T-cell (primary cell): ENCODE data around the gene NDST3. TPM values are rescaled to one million over a fixed set of nuclear protein-coding genes. Genes with fewer than 3 reads are reported as not detected.
A peak's percentile ranks its signal among the peaks of the same experiment; 100 is the strongest.

Experiments used
- ATAC-seq, 4 experiments: fragments of 200-7000 bp in 3 of 4; fragments of 150-1000 bp in 1 of 4; cut with Tn5 transposase; replicated peaks in 1 of 4; 1 replicate in 3 of 4; 2 replicates in 1 of 4; pipeline ENCODE4 v1.10.0; 2021; ENCODE audit warnings: moderate library complexity in 3 of 4, mild to moderate bottlenecking in 2 of 4, moderate number of reproducible peaks in 1 of 4
- CTCF ChIA-PET, 2 donors: fragments of 300-600 bp; sonication (Branson Sonifier 250); formaldehyde crosslinking; loops; one replicate each; lab custom pipeline; 2022; ENCODE audit warnings: antibody characterized with exemption in 2 of 2; lab: Charles Lee
- POLR2A ChIA-PET, 2 donors: fragments of 300-600 bp; sonication (Branson Sonifier 250); formaldehyde crosslinking; loops; one replicate each; lab custom pipeline; 2022; ENCODE audit warnings: antibody characterized with exemption in 2 of 2; lab: Charles Lee
- DNase-seq, 35 experiments: peaks; one replicate each; pipeline versions ENCODE4 v3.0.0 to v3.0.0-alpha.2; 2013 to 2023
- H3K27ac ChIP-seq: one replicate; pipeline ENCODE4 v1.5.1; 2013; ENCODE audit warnings: low read length
- H3K27me3 ChIP-seq, 2 experiments: replicated peaks in 1 of 2; 1 replicate in 1 of 2; 2 replicates in 1 of 2; pipeline versions ENCODE4 v1.6.1 to v1.7.0; 2013; ENCODE audit warnings: low read length in 1 of 2, mixed read lengths in 1 of 2; ENCODE audit not compliant: control insufficient read depth in 2 of 2, insufficient read depth in 2 of 2; ENCODE audit errors: extremely low read depth in 1 of 2
- H3K36me3 ChIP-seq, 2 donors: 1 replicate in 1 of 2; 2 replicates in 1 of 2; pipeline versions ENCODE4 v1.6.1 to v1.7.0; 2013; ENCODE audit warnings: low read length in 1 of 2; ENCODE audit not compliant: control insufficient read depth in 2 of 2, insufficient read depth in 1 of 2; ENCODE audit errors: extremely low read depth in 1 of 2
- H3K4me1 ChIP-seq, 2 experiments: 1 replicate in 1 of 2; 2 replicates in 1 of 2; pipeline versions ENCODE4 v1.6.1 to v1.7.0; 2013; ENCODE audit warnings: low read length in 2 of 2, mixed read lengths in 1 of 2; ENCODE audit not compliant: insufficient read depth in 2 of 2, control insufficient read depth in 1 of 2; ENCODE audit errors: extremely low read depth in 1 of 2
- H3K4me3 ChIP-seq, 2 donors: 1 replicate in 1 of 2; 2 replicates in 1 of 2; pipeline versions ENCODE4 v1.5.1 to v1.7.0; 2013; ENCODE audit warnings: mild to moderate bottlenecking in 2 of 2, low read length in 1 of 2, moderate library complexity in 1 of 2; ENCODE audit not compliant: control insufficient read depth in 1 of 2; ENCODE audit errors: extremely low read depth in 1 of 2
- H3K9me3 ChIP-seq: 2 replicates; pipeline ENCODE4 v1.7.0; 2013
- H3K27ac Mint-ChIP-seq, 2 donors: one replicate each; pipeline ENCODE4 v1.8.0; 2020 to 2021; ENCODE audit warnings: mild to moderate bottlenecking in 2 of 2, mixed read lengths in 2 of 2
- H3K27me3 Mint-ChIP-seq, 2 donors: one replicate each; pipeline ENCODE4 v1.8.0; 2021 to 2022; ENCODE audit warnings: mixed read lengths in 2 of 2
- H3K36me3 Mint-ChIP-seq: one replicate; pipeline ENCODE4 v1.8.0; 2021; ENCODE audit warnings: mixed read lengths
- H3K4me1 Mint-ChIP-seq, 3 donors: one replicate each; pipeline ENCODE4 v1.8.0; 2020 to 2022; ENCODE audit warnings: mixed read lengths in 3 of 3, mild to moderate bottlenecking in 1 of 3
- H3K4me3 Mint-ChIP-seq, 3 donors: one replicate each; pipeline ENCODE4 v1.8.0; 2020 to 2022; ENCODE audit warnings: mild to moderate bottlenecking in 3 of 3, mixed read lengths in 3 of 3, moderate library complexity in 3 of 3
- H3K9me3 Mint-ChIP-seq, 3 donors: one replicate each; pipeline ENCODE4 v1.8.0; 2020 to 2022; ENCODE audit warnings: mixed read lengths in 3 of 3
- WGBS: methylation state at CpG from one replicate; pipeline ENCODE4 v1.1.5; 2013; ENCODE audit warnings: missing lambda C conversion rate; ENCODE audit not compliant: insufficient coverage; 5-methylcytosine and 5-hydroxymethylcytosine counted together
- total RNA-seq, 35 experiments: library from RNA in 6 of 35; stranded (reverse) in 6 of 35; fragments of 120-200 nt in 1 of 35; gene quantifications; one replicate each; pipeline versions ENCODE4 v1.2.1 to v1.2.4 and lab custom pipeline; 2013 to 2026

NDST3 gene
- total RNA-seq, 5 donors from 2014 or later (not counting 1 experiment from before 2014, with no cell fraction given) = not detected

DNA sequence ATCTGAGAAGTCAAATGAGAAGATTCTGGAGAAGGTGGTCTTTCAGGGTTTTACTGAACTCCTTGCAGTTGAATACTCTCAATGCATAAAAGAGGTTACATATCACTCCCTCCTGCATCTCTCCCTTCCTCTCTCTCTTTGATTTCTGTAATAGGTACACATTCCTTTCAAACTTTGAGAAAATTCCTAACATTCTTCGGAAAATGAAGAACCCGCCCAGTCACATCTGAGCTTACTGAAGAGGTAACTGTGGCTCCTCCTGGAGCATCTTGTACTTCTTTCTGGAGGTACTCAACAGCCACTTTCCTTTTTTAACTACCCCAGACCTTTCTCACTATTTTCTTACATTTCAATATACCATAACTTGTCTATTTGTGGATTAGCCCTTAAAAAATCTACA is 24.7 kb downstream of the NDST3 start:
- Mint-ChIP-seq H3K4me1 (no peaks in the 10 kb centered on the region), H3K27ac (no peak overlapping the region), H3K4me3 (no peak overlapping the region), H3K36me3 (no peaks in the 10 kb centered on the region), H3K27me3 (no peaks in the 10 kb centered on the region), H3K9me3 (no peaks in the 10 kb centered on the region)
- no peak for DNase-seq
- ChIA-PET CTCF (no interaction called here), POLR2A (no interaction called here)
- Histone ChIP-seq H3K4me3 (no peak overlapping the region), H3K36me3 (no peaks in the 10 kb centered on the region), H3K4me1 (no peaks in the 10 kb centered on the region), H3K27ac (no peak overlapping the region), H3K9me3 (no peaks in the 10 kb centered on the region), H3K27me3 (no peaks in the 10 kb centered on the region)
- ATAC-seq = no peak
- no CpG with 5 or more reads among the region's 2 CpGs for WGBS

DNA sequence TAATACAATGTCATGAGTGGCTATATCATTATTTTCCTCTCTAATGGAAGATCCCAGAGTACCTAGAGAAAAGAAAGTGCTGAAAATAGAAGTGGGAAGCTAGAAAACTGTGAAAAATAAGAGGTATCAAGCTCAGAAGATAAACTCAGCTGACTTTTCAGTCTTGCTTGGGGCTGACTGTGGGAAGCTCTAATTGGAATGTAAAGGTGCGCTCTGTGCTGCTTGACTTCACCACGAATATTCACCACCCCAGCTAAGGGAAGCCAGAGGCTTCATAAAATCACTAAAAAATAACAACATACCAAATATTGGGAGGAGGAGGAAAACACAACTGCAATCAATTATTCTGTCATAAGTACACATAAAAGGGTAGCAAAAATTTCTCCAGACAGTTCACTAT is 25.1 kb downstream of the NDST3 start:
- no peaks in the 10 kb centered on the region for H3K4me1 Mint-ChIP-seq
- H3K27me3 Mint-ChIP-seq = no peaks in the 10 kb centered on the region
- no peaks in the 10 kb centered on the region for H3K27me3 ChIP-seq
- ChIA-PET POLR2A (no interaction called here), CTCF (no interaction called here)
- no peaks in the 10 kb centered on the region for H3K9me3 Mint-ChIP-seq
- H3K27ac ChIP-seq = no peak overlapping the region
- H3K9me3 ChIP-seq = no peaks in the 10 kb centered on the region
- no peak for DNase-seq
- no peak overlapping the region for H3K27ac Mint-ChIP-seq
- H3K4me3 ChIP-seq = no peak overlapping the region
- no peaks in the 10 kb centered on the region for H3K36me3 ChIP-seq
- no peaks in the 10 kb centered on the region for H3K4me1 ChIP-seq
- ATAC-seq = no peak
- no peaks in the 10 kb centered on the region for H3K36me3 Mint-ChIP-seq
- H3K4me3 Mint-ChIP-seq = no peak overlapping the region
- no CpG with 5 or more reads among the region's 2 CpGs for WGBS

DNA sequence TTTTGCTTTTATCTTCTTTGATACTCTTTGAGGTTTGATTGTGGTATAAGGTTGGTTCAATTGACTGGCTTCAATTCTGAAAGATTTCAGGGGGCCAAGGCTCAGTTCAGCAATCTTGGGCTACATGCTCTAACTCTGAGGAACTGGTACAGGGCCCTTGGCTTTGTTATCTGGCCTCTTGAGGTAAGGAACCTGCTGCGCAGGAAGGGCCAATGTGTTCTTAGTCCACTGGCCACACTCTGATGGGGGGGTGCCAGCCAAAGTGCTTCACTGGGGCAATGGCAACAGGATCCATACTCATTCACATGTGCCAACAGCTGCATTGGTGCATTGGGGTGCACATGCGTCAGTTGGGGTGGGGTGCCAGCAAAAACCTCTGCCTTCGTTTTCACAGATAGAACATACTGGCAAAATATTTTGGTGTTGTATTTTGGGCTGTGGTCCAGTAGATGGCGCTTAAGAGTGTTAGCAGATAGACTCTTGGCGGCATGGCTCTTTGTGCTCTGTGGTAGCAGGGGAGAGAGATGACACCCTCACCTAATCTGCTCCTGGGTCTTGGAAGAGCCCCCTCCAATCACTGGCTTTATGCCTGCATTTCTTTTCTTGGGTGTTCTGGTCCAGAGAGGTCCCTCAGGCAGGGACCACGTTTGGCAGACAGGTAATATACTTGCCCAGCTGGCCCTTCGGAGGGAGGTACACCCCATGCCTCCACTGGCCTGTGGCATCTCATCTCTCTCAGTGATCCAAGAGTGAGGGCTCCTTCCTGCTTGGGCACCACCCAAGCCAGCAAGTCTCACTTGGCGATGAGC is 42.9 kb downstream of the NDST3 start:
- Mint-ChIP-seq H3K4me3 (no peak overlapping the region), H3K4me1 (no peaks in the 10 kb centered on the region), H3K9me3 (peaks cover 0 to 4% (median 3%) of the 10 kb centered on the region in 3 donors), H3K27me3 (peaks cover 0 to 3% of the 10 kb centered on the region in 2 donors), H3K36me3 (no peaks in the 10 kb centered on the region), H3K27ac (no peak overlapping the region)
- ChIA-PET POLR2A (no interaction called here), CTCF (no interaction called here)
- Histone ChIP-seq H3K4me3 (no peak overlapping the region), H3K36me3 (no peaks in the 10 kb centered on the region), H3K27ac (no peak overlapping the region), H3K9me3 (no peaks in the 10 kb centered on the region), H3K27me3 (peaks cover 0 to 4% of the 10 kb centered on the region in 2 experiments), H3K4me1 (no peaks in the 10 kb centered on the region)
- 87% methylated on average over 4 of the region's 8 CpGs for WGBS
- ATAC-seq (no peak), DNase-seq (peak in 1 of 35 experiments; percentile 6)

DNA sequence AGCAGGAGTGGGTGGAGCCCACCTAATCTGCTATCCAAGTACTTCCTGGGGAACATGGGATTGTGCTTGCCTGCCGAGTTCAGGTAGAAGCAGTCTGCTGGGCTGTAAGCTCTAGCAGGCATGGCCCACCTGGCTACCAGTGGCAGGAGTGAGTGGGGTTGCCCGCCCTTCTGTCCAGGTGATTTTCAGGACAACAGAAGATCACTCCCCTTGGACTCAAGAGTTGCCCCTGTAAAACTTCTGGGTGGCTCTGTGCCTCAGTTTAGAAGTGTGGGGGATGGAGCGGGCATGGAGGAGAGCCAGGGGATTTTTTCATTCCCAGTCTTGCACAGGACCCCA is 43.5 kb downstream of the NDST3 start:
- ATAC-seq (no peak), DNase-seq (no peak)
- no peak overlapping the region for H3K27ac Mint-ChIP-seq
- 80% methylated on average over 2 of the region's 3 CpGs for whole genome bisulfite sequencing
- peaks cover 0 to 4% (median 3%) of the 10 kb centered on the region in 3 donors for H3K9me3 Mint-ChIP-seq
- Histone ChIP-seq H3K9me3 (no peaks in the 10 kb centered on the region), H3K36me3 (no peaks in the 10 kb centered on the region), H3K4me3 (no peak overlapping the region), H3K27ac (no peak overlapping the region), H3K27me3 (peaks cover 0 to 4% of the 10 kb centered on the region in 2 experiments), H3K4me1 (no peaks in the 10 kb centered on the region)
- H3K4me1 Mint-ChIP-seq = no peaks in the 10 kb centered on the region
- H3K27me3 Mint-ChIP-seq = peaks cover 0 to 3% of the 10 kb centered on the region in 2 donors
- ChIA-PET POLR2A (no interaction called here), CTCF (no interaction called here)
- H3K4me3 Mint-ChIP-seq = no peak overlapping the region
- H3K36me3 Mint-ChIP-seq = no peaks in the 10 kb centered on the region

DNA sequence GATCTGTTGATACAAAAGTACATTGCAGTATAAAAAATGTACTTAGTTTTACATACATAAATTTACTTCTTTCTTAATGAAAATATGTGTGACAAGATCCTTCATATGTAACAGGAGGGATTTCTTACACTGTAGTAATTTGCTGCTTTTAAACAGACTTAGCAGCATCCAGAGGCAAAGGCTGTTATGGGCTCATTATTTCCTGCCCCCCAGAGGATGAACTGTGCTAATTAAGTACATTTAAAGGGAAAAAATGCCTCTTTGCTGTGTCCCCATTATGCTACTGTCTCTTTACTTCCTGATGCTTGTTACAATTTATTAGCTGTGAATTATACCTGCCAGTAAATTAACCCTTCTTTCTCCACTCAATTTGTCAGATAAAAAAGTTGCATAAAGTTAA is 47.1 kb downstream of the NDST3 start:
- DNase-seq (no peak), ATAC-seq (no peak)
- Mint-ChIP-seq H3K27ac (no peak overlapping the region), H3K4me1 (no peaks in the 10 kb centered on the region), H3K27me3 (no peaks in the 10 kb centered on the region), H3K9me3 (no peaks in the 10 kb centered on the region), H3K4me3 (no peak overlapping the region), H3K36me3 (no peaks in the 10 kb centered on the region)
- POLR2A ChIA-PET = no interaction called here
- CTCF ChIA-PET = no interaction called here
- Histone ChIP-seq H3K27ac (no peak overlapping the region), H3K27me3 (peaks cover 0 to 4% of the 10 kb centered on the region in 2 experiments), H3K4me3 (no peak overlapping the region), H3K4me1 (no peaks in the 10 kb centered on the region), H3K36me3 (no peaks in the 10 kb centered on the region), H3K9me3 (no peaks in the 10 kb centered on the region)

DNA sequence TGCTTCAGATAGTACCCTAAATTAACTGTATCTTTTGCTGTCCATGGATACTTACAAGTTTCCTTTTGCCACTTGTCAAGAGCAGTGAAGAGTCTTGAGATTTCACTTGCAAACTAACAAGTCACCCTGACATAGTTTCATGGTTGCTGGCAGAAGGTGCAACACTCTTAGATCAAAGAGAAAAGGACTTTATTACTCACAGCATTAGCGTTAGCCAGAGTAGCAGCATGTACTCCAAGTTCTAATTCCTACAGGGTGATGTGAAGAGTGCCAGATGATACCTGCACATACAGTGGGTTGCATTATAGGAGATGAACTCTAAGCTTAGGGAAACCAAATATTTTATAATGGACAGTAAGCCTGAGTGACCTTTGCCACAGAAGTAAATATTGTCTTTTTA is 47.9 kb downstream of the NDST3 start:
- ATAC-seq (no peak), DNase-seq (no peak)
- CTCF ChIA-PET = no interaction called here
- POLR2A ChIA-PET = no interaction called here
- Mint-ChIP-seq H3K4me1 (no peaks in the 10 kb centered on the region), H3K9me3 (no peaks in the 10 kb centered on the region), H3K27ac (no peak overlapping the region), H3K36me3 (no peaks in the 10 kb centered on the region), H3K4me3 (no peak overlapping the region), H3K27me3 (no peaks in the 10 kb centered on the region)
- H3K27ac ChIP-seq = no peak overlapping the region
- H3K4me1 ChIP-seq = no peaks in the 10 kb centered on the region
- H3K4me3 ChIP-seq = no peak overlapping the region
- peaks cover 0 to 4% of the 10 kb centered on the region in 2 experiments for H3K27me3 ChIP-seq
- H3K9me3 ChIP-seq = no peaks in the 10 kb centered on the region
- no peaks in the 10 kb centered on the region for H3K36me3 ChIP-seq
- WGBS = no CpG with 5 or more reads among the region's 1 CpG

DNA sequence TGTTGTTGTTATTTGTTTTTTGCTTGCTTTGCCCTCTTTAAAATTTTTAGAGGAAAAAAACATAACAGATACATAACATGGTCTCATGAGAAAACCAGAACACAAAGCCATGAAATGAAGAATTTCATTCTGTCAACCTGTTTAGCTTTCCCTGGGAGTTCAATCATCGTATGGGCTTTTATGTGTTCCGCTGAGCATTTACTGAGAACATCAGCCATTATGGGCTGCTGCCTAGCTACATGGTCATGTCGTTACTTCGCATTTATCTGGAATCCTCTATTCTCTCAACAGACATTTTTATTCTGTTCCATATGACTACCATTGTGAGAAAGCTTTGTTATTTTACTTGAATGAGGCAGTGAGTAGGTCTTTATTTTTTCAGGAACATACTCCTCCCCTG is 51.4 kb downstream of the NDST3 start:
- WGBS = 100% methylated on average over 2 of the region's 4 CpGs

More for the DNA sequence above, 51.4 kb downstream of the NDST3 start:
- Mint-ChIP-seq H3K4me1 (no peaks in the 10 kb centered on the region), H3K36me3 (no peaks in the 10 kb centered on the region), H3K9me3 (no peaks in the 10 kb centered on the region), H3K4me3 (no peak overlapping the region), H3K27ac (no peak overlapping the region), H3K27me3 (no peaks in the 10 kb centered on the region)
- POLR2A ChIA-PET = no interaction called here
- H3K27me3 ChIP-seq = no peaks in the 10 kb centered on the region
- H3K4me1 ChIP-seq = no peaks in the 10 kb centered on the region
- DNase-seq (no peak), ATAC-seq (no peak)
- H3K27ac ChIP-seq = no peak overlapping the region
- H3K9me3 ChIP-seq = no peaks in the 10 kb centered on the region
- no peaks in the 10 kb centered on the region for H3K36me3 ChIP-seq
- H3K4me3 ChIP-seq = no peak overlapping the region
- CTCF ChIA-PET = no interaction called here
